SK-MEL-5 (cell line): ENCODE data around the gene ALDH1A3. TPM values are rescaled to one million over a fixed set of nuclear protein-coding genes. Genes with fewer than 3 reads are reported as not detected.

ENCODE experiments used
- DNase-seq: peaks from one replicate; pipeline ENCODE4 v3.0.0-alpha.2; 2016; ENCODE audit warnings: low read depth, low spot score
- in situ Hi-C: cut with HindIII; loops from 2 replicates; pipeline ENCODE4 v1.10.0; 2016; ENCODE audit warnings: low sequenced_read_pairs, high pct_unique_total_duplicates, low pct_unique_long_range_greater_than_20kb
- total RNA-seq: library from RNA; depleted of rRNA; stranded (reverse); fragments of >200 nt; shearing (Covaris generic); gene quantifications from 2 replicates; pipeline ENCODE4 v1.2.3, GENCODE V29; 2014

Gene ALDH1A3
- total RNA-seq, 1 experiment from 2014 or later: 0.34 TPM

GRCh38 chr15:100877551-100877950, 2.1 kb upstream of the ALDH1A3 start:
- in situ Hi-C loops: no loop called here
- no peak for DNase-seq

- no peak for DNase-seq
- in situ Hi-C loops: no loop called here
Measured at GRCh38 chr15:100878130-100878529, 1.5 kb upstream of the ALDH1A3 start.

- no peak for DNase-seq
- in situ Hi-C loops: no loop called here
Measured at GRCh38 chr15:100878648-100879047, 983 bp upstream of the ALDH1A3 start.

GRCh38 chr15:100879061-100879463, 569 bp upstream of the ALDH1A3 start:
- no peak for DNase-seq
- in situ Hi-C loops: no loop called here

- in situ Hi-C loops: no loop called here
- DNase-seq: no peak
Measured at GRCh38 chr15:100880139-100880896, 687 bp downstream of the ALDH1A3 start.

GRCh38 chr15:100880897-100881242, 1.2 kb downstream of the ALDH1A3 start:
- in situ Hi-C loops: no loop called here
- DNase-seq: no peak

- in situ Hi-C loops: no loop called here
- no peak for DNase-seq
Measured at GRCh38 chr15:100881573-100882336, 2.1 kb downstream of the ALDH1A3 start.

GRCh38 chr15:100885116-100885515, 5.5 kb downstream of the ALDH1A3 start:
- in situ Hi-C loops: no loop called here
- DNase-seq: no peak

- no peak for DNase-seq
- in situ Hi-C loops: no loop called here
Measured at GRCh38 chr15:100885811-100886210, 6.2 kb downstream of the ALDH1A3 start.

GRCh38 chr15:100887211-100887913, 7.7 kb downstream of the ALDH1A3 start:
- in situ Hi-C loops: no loop called here
- DNase-seq: no peak

GRCh38 chr15:100889385-100890050, 9.9 kb downstream of the ALDH1A3 start:
- DNase-seq: no peak
- in situ Hi-C loops: no loop called here

GRCh38 chr15:100890051-100890720, 10.6 kb downstream of the ALDH1A3 start:
- in situ Hi-C loops: no loop called here
- no peak for DNase-seq

- DNase-seq: no peak
- in situ Hi-C loops: no loop called here
Measured at GRCh38 chr15:100890850-100891249, 11.2 kb downstream of the ALDH1A3 start.

GRCh38 chr15:100891307-100892012, 11.8 kb downstream of the ALDH1A3 start:
- peak; percentile 88 for DNase-seq
- in situ Hi-C loops: no loop called here

- DNase-seq: no peak
- in situ Hi-C loops: no loop called here
Measured at GRCh38 chr15:100892013-100892355, 12.4 kb downstream of the ALDH1A3 start.

GRCh38 chr15:100893261-100893963, 13.8 kb downstream of the ALDH1A3 start:
- in situ Hi-C loops: no loop called here
- DNase-seq: no peak

GRCh38 chr15:100893964-100894295, 14.3 kb downstream of the ALDH1A3 start:
- in situ Hi-C loops: no loop called here
- DNase-seq: no peak
